GM23248 (cell line): ENCODE results near the gene PTAFR. TPM values are rescaled to one million over a fixed set of nuclear protein-coding genes. Genes with fewer than 3 reads are reported as not detected.
"Not testable (repeated sequence)": the region's sequence is repeated elsewhere in the genome, so short reads cannot be mapped to it uniquely, and the experiment has no call there.

Source experiments
- DNase-seq: peaks from one replicate; pipeline ENCODE4 v3.0.0-alpha.2; 2015
- H2AFZ ChIP-seq: fragments of 200-600 bp; sonication (generic); 2 replicates; pipeline ENCODE4 v1.6.1; 2016; ENCODE audit warnings: antibody characterized with exemption
- H3F3A ChIP-seq: fragments of 200-600 bp; sonication (generic); 2 replicates; pipeline ENCODE4 v1.6.1; 2016; ENCODE audit warnings: mild to moderate bottlenecking, antibody characterized with exemption, mixed run types; ENCODE audit not compliant: insufficient read depth
- H3K27ac ChIP-seq: fragments of 200-600 bp; sonication (generic); 2 replicates; pipeline ENCODE4 v1.5.1; 2016; ENCODE audit warnings: mild to moderate bottlenecking
- H3K27me3 ChIP-seq: fragments of 200-600 bp; sonication (generic); replicated peaks from 2 replicates; pipeline ENCODE4 v1.6.1; 2016; ENCODE audit warnings: mild to moderate bottlenecking; ENCODE audit not compliant: insufficient read depth
- H3K36me3 ChIP-seq: fragments of 200-600 bp; sonication (generic); 2 replicates; pipeline ENCODE4 v1.6.1; 2016; ENCODE audit warnings: low read depth, mild to moderate bottlenecking
- H3K4me1 ChIP-seq: fragments of 200-600 bp; sonication (generic); 2 replicates; pipeline ENCODE4 v1.6.1; 2016; ENCODE audit warnings: mild to moderate bottlenecking; ENCODE audit not compliant: insufficient read depth
- H3K4me2 ChIP-seq: fragments of 200-600 bp; sonication (generic); one replicate; pipeline ENCODE4 v1.6.1; 2016; ENCODE audit warnings: mild to moderate bottlenecking; ENCODE audit not compliant: unreplicated experiment
- H3K4me3 ChIP-seq: fragments of 200-600 bp; sonication (generic); 2 replicates; pipeline ENCODE4 v1.5.1; 2016; ENCODE audit warnings: mild to moderate bottlenecking
- H3K79me2 ChIP-seq: fragments of 200-600 bp; sonication (generic); 2 replicates; pipeline ENCODE4 v1.6.1; 2016; ENCODE audit warnings: mild to moderate bottlenecking; ENCODE audit not compliant: insufficient read depth
- H3K9ac ChIP-seq: fragments of 200-600 bp; sonication (generic); 2 replicates; pipeline ENCODE4 v1.6.1; 2016; ENCODE audit warnings: mild to moderate bottlenecking
- H3K9me2 ChIP-seq: fragments of 200-600 bp; sonication (generic); 2 replicates; pipeline ENCODE4 v1.6.1; 2016; ENCODE audit warnings: mixed run types, mild to moderate bottlenecking, moderate library complexity; ENCODE audit not compliant: insufficient read depth
- H3K9me3 ChIP-seq: fragments of 200-600 bp; sonication (generic); one replicate; pipeline ENCODE4 v1.6.1; 2017; ENCODE audit warnings: low read depth
- H4K20me1 ChIP-seq: fragments of 200-600 bp; sonication (generic); 2 replicates; pipeline ENCODE4 v1.6.0; 2016; ENCODE audit not compliant: insufficient read depth
- EZH2 ChIP-seq: fragments of 200-600 bp; sonication (generic); IDR thresholded peaks from 2 replicates; pipeline ENCODE4 v1.6.1; 2018; ENCODE audit warnings: antibody characterized with exemption, mild to moderate bottlenecking; ENCODE audit not compliant: insufficient read depth, poor library complexity, severe bottlenecking
- EZH2phosphoT487 ChIP-seq: fragments of 200-600 bp; sonication (generic); IDR thresholded peaks from 2 replicates; pipeline ENCODE4 v1.6.1; 2018; ENCODE audit warnings: antibody characterized with exemption, moderate library complexity, mild to moderate bottlenecking, low read depth; ENCODE audit not compliant: insufficient read depth
- WGBS, 2 experiments: methylation state at CpG; one replicate each; pipeline ENCODE4 v1.1.6; 2015 to 2017; ENCODE audit warnings: low lambda C conversion rate in 2 of 2, low coverage in 1 of 2; ENCODE audit errors: missing lambda C conversion rate in 2 of 2; 5-methylcytosine and 5-hydroxymethylcytosine counted together
- in situ Hi-C: fragments of 300-500 bp; cut with MboI; formaldehyde crosslinking; loops from 2 replicates; pipeline ENCODE4 v1.15.0; 2020
- polyA plus RNA-seq: library from polyadenylated mRNA; unstranded; fragments of >200 nt; fragmentation: Nextera tagmentation; extraction: Ambion mirVana; gene quantifications from 2 replicates; pipeline ENCODE4 v1.2.1, GENCODE V29; 2016
- total RNA-seq: library from RNA; depleted of rRNA; stranded (reverse); fragments of >200 nt; shearing (Covaris generic); gene quantifications from 2 replicates; pipeline ENCODE4 v1.2.3, GENCODE V29; 2014

The PTAFR gene
- total and polyA plus RNA-seq, 2 experiments from 2014 or later = not detected

GRCh38 chr1:28144203-28145135 lies 32.0 kb downstream of the PTAFR start:
- Histone ChIP-seq H3K27ac (no peak overlapping the region), H3K9ac (no peak overlapping the region), H4K20me1 (no peaks in the 10 kb centered on the region), H3K4me3 (no peak overlapping the region), H3K4me2 (no peak overlapping the region), H3K4me1 (no peaks in the 10 kb centered on the region), H3K79me2 (no peaks in the 10 kb centered on the region), H3K27me3 (no peaks in the 10 kb centered on the region), H3F3A (peaks cover 12% of the 10 kb centered on the region), H2AFZ (no peak overlapping the region), H3K9me2 (no peaks in the 10 kb centered on the region), H3K9me3 (no peaks in the 10 kb centered on the region), H3K36me3 (no peaks in the 10 kb centered on the region)
- no peak for TF ChIP-seq EZH2phosphoT487
- no peak for TF ChIP-seq EZH2
- in situ Hi-C loops = no loop called here
- 29 to 38% methylated on average over 5 of the region's 5 CpGs for WGBS, 2 experiments
- peak; percentile 74 for DNase-seq

GRCh38 chr1:28143496-28144202 lies 32.8 kb downstream of the PTAFR start:
- Histone ChIP-seq H3K4me1 (no peaks in the 10 kb centered on the region), H4K20me1 (no peaks in the 10 kb centered on the region), H3K79me2 (no peaks in the 10 kb centered on the region), H3K27me3 (no peaks in the 10 kb centered on the region), H3K9me2 (no peaks in the 10 kb centered on the region), H3K27ac (no peak overlapping the region), H3K36me3 (no peaks in the 10 kb centered on the region), H3K9ac (no peak overlapping the region), H3K4me2 (no peak overlapping the region), H3K9me3 (no peaks in the 10 kb centered on the region), H3K4me3 (no peak overlapping the region), H3F3A (peaks cover 20% of the 10 kb centered on the region), H2AFZ (no peak overlapping the region)
- DNase-seq = no peak
- in situ Hi-C loops = no loop called here
- TF ChIP-seq EZH2 (no peak), EZH2phosphoT487 (no peak)
- 85 to 88% methylated on average over 4 of the region's 4 CpGs for WGBS, 2 experiments

- Histone ChIP-seq H3K4me3 (no peak overlapping the region), H2AFZ (no peak overlapping the region), H3K27me3 (no peaks in the 10 kb centered on the region), H3K27ac (no peak overlapping the region), H3K4me2 (no peak overlapping the region), H3K9me2 (no peaks in the 10 kb centered on the region), H3K9me3 (no peaks in the 10 kb centered on the region), H3K9ac (no peak overlapping the region), H3K79me2 (no peaks in the 10 kb centered on the region), H3K36me3 (no peaks in the 10 kb centered on the region), H3K4me1 (peaks cover 5% of the 10 kb centered on the region), H3F3A (peaks cover 38% of the 10 kb centered on the region), H4K20me1 (no peaks in the 10 kb centered on the region)
- in situ Hi-C loops = no loop called here
- TF ChIP-seq EZH2 (no peak), EZH2phosphoT487 (no peak)
- no peak for DNase-seq
- 94 to 97% methylated on average over 2 of the region's 2 CpGs for WGBS, 2 experiments
These were observed 34.8 kb downstream of the PTAFR start for GRCh38 chr1:28141685-28142084.

GRCh38 chr1:28139866-28140265 lies 36.6 kb downstream of the PTAFR start:
- H4K20me1 ChIP-seq, H3K9ac ChIP-seq, H3K36me3 ChIP-seq, H3K27ac ChIP-seq, H3K9me2 ChIP-seq, H2AFZ ChIP-seq, DNase-seq, H3K9me3 ChIP-seq, H3K79me2 ChIP-seq, H3K4me3 ChIP-seq, H3K4me2 ChIP-seq, in situ Hi-C loops, H3K27me3 ChIP-seq, H3K4me1 ChIP-seq: not testable (repeated sequence)
- H3F3A ChIP-seq = peaks cover 45% of the 10 kb centered on the region
- 84 to 86% methylated on average over 8 of the region's 8 CpGs for WGBS, 2 experiments
